GM19240 (cell line): ENCODE data around the gene MTOR.

Source experiments
- DNase-seq: peaks from one replicate; pipeline ENCODE4 v3.0.0; 2011; ENCODE audit warnings: low spot score; ENCODE audit not compliant: insufficient read length

The MTOR gene

DNA sequence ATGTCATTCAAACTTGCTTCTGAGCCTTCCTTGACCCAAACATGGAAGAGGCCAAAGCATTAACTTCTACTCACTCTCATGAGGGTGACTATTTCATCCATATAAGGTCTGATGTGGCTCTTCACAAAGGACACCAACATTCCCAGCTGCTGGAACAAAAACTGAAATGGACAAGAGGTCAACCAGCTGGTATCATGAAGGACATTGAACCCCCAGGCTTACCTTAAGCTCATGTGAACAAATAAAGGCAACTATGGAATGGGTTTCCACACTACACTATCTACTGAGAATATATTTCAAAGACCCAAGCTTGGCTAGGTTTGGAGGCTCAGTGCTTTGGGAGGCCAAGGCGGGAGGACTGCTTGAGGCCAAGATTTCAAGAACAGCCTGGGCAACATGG lies 46.3 kb downstream of the MTOR start:
- no peak for DNase-seq

DNA sequence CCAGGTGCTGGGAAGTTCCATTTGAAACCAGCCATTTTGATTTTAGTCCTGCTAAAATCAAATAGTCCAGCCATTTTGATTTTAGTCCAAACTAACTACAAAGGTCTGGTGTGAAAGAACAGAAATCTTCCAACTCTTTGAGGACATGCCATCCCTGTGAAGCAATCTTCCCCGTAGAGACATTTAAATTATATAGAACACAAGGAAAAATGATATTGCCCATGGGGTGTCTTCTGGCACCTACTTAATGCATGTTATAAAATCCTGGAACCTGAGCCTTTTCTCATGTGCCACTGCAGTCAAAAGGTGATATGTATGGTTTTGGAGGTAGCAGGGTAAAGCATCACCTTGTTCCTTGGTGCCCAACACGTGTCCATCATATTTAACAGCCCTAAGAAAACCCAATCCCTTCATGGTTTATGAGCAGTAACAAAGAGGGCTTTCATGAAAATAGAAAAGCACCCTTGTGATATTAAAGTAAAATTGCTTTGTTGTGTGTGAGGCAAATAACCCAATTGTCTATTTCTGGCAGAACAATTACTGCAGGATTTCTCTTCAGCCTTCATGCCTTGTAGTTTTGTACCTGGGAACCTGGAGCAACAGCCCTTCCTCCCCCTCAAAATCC lies 46.9 kb downstream of the MTOR start:
- DNase-seq, result no peak

DNA sequence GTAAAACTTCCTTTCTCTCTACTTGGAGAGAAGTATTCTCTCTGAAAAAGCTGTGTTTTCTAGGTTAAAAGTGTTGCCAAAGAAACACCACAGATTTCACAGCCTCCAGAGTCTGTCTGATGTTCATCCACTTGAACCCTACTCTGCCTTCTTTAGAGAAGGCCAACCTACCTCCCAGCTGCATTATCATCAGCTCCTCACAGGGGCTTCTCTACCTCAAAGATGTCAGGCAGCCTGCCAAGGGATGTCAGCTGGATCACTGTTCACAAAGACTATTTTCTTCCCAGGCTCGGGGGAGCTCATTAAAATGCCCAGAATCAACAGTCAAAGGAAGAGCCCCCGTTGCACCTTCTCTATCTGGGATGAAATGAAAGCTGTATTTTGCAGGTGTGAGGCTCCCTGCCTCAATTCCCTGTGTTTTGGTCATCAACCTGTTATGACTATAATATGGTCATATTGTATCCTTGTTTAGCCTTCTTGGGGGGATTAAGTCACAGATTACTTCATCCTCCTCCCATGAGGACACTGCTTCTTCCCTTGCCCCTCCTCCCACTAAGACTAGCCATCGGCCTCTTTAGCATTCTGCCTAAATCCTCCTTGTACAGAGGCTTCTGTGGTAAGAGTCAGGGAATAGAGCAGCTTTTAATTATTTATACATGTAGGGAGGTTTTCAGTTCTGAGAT lies 47.5 kb downstream of the MTOR start:
- no peak for DNase-seq

DNA sequence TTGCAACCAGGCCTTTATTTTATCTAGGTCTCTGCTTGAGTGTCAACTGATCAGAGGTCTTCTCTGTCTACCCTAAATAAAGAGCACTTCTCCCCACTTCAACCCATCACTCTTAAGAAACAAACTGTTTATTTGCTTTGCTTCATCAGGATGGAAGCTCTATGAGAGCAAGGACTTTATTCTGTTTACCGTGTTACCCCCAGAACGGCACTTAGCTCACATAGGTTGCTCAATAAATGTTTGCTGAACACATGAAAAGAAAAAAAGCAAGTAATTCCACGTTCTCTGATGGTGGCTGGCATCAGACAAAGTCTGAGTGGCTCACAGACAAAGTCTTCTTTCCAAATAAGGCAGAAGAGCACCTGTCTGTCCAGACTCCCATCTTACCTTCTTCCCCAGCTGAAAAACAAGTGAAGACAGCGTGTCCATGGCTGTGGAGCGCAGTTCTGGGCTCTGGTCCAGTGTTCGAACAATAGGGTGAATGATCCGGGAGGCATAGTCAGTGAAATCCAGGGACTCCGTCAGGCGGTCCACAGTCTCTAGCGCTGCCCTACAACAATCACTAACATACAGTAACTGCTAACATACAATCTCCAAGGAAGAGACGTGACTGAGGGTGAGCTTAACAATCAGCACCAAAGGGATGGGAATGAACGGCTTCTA lies 50.3 kb downstream of the MTOR start:
- no peak for DNase-seq

DNA sequence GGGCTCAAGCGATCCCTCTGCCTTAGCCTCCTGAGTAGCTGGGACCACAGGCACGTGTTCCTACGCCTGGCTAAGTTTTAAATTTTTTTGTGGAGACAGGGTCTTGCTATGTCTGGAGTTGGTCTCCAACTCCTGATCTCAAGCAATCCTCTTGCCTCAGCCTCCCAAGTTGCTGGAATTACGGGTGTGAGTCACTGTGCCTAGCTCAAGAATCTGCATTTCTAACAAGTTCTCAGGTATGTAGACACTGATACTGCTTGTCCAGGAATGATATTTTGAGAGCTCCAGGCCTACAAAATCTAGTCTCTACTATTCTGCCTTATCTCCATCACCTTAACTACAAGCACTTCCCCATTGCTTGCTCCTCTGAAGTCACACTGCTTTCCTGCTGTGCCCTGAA lies 50.9 kb downstream of the MTOR start:
- no peak for DNase-seq

DNA sequence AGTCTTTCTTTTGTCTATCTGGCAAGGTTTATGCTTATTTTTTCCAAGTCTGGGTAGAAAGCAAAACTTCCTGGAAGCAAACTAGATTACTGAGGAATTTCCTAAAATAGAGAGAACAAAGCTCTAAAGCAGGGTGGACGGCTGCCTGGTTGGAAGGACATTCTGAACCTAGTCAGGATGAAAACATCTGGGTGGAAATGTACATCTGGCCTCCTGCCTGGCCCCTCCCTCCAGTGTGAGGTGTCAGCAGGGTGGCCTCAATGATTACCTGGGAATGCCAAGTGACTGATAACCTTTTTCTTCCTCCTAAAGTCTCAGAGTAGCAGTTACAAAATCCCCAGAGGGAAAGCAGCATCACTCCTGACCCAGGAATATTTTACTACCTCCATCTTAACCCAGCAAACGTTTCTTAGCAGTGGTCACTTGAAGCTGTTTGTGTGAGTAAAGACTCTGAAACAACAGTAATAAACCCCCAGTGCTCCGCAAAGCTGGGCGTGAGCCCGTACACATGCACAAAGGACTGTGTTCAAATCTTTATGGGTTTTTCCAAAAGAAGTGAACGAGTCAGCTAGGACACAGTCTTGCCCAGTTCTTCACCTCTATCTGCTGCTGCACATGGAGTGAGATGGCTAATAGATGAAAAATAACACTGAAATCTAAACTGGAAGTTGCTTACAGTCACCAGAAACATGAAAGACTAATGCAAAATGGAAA lies 54.3 kb downstream of the MTOR start:
- DNase-seq, result no peak

DNA sequence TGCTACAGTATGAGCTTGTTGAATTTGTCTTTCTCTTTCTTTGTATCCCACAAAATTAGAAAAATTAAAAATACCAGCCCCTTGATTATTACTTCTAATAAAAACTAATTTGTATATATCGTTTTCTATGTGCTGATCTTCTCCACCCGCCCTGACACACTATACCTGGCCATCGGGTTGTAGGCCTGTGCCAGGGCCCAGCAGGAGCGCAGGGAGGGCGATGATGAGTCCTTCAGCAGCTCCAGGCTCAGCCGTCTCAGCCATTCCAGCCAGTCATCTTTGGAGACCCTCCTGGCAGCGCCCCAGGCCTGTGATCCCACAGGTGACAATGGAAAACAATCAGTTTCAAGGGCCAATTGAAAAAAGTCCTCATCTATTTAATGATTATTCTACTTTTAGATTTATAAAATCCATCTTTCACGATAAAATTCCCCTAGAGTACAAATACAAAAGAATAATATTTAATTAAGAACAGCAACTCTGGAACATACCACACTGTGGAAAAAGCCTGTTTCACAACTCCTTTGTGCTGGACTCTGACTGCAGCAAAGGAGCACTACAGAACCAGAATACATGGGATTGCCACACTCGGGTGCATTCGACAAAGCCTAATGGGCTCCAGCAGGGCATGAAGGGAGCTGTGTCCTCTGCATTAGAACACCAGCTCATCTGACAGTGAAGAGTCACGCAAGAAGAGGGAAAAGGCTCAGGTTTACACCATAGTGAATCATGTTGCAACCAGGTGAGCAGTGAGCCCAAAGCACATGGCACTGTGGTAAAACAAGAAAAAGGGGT lies 57.8 kb downstream of the MTOR start:
- no peak for DNase-seq

DNA sequence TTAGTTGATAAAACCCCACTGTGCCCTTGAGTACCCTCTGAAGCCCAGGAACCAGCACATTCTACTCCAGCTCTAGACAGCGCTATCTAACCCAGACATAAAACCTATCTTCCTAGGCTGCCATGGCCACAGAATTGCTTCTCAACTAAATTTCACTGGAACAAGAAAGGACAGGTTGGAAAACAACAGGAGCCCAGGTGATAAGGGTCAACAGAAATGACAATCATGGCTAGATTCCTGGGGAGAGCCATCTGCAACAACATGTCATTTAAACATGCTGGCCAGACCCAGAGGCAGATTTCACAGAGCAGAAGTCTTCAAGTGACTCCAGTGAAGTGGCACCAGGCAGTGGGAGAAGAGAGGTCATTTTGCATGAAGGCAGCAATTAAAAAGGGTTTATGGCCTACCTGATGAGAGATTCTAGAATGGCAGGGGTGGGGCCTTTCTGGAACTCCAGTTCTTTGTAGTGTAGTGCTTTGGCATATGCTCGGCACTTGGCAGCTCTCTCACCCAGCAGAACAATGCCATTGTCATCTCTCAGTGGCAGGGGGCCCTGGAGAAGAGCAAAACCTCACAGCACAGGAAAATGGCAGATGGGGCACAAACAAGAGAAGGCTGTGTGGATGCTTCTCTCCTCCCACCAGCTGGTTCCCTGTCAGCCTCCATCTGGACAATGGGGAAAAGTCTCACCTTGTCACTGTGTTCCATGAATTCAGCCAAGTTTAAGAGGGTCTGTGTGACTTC lies 63.3 kb downstream of the MTOR start:
- DNase-seq, result no peak

DNA sequence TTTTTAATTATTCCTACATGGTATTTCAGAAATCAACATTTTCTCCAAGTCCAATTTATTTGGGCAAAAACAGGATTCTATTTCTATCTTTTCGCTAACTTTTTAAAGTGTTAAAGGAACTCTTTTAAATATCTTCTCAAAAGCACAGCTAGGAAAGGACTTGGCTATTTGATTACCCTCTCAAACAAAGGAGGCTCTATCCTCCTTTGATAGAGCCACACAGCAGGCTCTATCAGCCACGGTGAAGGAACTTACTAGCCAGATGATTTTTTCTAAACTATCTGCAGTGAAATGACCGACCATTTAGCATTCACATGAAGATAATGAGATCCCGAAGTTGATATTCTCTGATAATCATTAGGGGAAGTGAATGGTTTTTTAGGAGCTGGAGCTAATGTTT lies 64.1 kb downstream of the MTOR start:
- DNase-seq, result no peak

DNA sequence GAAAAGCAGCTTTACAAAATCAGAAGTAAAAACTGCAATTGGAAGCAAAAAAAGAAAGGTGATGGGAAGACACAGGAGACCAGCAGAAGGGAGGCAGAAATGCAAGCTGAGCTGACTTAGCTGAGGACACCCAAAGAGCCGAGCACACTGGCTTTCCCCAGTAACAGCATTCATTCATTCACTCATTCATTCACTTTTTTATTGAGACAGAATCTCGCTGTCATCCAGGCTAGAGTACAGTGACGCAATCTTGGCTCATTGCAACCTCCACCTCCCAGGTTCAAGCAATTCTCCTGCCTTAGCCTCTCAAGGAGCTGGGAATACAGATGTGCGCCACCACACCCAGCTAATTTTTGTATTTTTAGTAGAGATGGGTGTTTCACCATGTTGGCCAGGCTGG lies 65.0 kb downstream of the MTOR start:
- no peak for DNase-seq

DNA sequence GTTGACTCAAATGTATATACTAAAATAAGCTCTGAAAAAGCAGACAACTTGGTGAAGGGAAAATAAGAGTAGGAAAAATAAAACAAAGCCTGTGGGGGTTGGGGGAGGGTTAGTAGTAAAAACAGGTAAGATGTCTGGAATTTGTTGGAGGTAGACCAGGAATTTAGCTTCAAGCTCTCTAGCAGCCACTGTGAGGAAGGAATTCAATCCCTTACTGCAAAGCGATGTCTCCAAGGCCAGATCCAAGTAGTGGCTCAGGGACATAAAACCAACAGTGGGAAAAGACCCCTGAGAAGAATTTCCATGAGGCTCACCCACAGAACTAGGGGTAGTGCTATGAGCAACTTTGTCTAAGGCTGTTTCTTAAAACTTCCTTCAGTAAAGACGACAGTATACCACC lies 65.4 kb downstream of the MTOR start:
- no peak for DNase-seq

DNA sequence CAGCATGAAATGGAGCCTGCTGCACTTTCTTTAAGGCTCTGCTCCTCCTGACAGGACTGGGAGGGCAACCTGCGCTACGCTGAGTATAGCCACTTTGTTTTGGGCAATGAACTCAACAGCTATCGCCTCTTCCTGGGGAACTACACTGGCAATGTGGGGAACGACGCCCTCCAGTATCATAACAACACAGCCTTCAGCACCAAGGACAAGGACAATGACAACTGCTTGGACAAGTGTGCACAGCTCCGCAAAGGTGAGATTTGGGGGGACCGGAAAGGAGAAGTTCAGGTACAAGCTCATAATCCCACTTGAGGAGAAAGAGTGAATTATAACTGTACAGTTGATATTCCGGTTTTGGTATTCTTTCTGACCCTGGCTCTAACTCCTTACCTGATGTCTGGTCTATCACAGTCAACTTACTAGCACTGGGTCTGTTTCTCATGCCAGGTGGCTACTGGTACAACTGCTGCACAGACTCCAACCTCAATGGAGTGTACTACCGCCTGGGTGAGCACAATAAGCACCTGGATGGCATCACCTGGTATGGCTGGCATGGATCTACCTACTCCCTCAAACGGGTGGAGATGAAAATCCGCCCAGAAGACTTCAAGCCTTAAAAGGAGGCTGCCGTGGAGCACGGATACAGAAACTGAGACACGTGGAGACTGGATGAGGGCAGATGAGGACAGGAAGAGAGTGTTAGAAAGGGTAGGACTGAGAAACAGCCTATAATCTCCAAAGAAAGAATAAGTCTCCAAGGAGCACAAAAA lies 67.8 kb downstream of the MTOR start:
- no peak for DNase-seq

DNA sequence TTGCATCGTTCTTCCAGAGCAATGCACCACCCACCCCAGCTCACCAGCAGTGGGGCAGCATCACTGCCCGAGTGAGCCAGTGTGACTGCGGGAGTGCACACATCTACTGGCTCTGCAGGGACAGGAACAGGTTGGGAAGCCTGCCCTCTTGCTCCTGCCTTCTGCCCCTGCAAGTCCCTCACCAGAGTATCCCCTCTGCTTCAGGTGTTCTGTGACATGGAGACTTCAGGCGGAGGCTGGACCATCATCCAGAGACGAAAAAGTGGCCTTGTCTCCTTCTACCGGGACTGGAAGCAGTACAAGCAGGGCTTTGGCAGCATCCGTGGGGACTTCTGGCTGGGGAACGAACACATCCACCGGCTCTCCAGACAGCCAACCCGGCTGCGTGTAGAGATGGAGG lies 69.0 kb downstream of the MTOR start:
- DNase-seq, result no peak

DNA sequence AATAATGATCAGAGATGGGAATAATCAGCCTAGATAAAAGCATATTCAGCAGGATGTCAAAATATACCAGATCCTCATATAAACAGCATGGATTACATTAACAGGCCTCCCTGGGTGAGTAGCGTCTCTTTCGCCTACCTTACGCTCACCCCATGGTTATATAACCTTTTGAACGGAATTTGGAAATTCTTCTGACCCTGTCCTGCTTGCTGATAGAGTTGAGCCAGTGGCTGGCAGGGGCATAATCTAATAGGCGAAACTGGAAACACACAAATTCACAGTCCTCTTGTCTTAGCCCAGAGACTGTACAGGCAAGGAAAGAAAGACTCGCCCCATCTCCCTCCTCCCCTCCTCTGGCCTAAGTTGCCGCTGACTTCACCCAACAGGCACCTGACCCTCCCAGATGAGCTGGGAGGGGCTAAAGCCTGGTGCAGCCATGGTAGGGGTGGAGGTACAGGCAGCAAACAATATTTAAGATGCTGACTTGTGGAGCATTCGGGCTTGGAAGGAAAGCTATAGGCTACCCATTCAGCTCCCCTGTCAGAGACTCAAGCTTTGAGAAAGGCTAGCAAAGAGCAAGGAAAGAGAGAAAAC lies 73.4 kb downstream of the MTOR start, which contains the start of gene ANGPTL7:
Gene ANGPTL7 (plus strand): TSS at position 498 of the 594 bp plus-strand sequence. CDS start 225 bp downstream, outside the sequence.
- no peak for DNase-seq

DNA sequence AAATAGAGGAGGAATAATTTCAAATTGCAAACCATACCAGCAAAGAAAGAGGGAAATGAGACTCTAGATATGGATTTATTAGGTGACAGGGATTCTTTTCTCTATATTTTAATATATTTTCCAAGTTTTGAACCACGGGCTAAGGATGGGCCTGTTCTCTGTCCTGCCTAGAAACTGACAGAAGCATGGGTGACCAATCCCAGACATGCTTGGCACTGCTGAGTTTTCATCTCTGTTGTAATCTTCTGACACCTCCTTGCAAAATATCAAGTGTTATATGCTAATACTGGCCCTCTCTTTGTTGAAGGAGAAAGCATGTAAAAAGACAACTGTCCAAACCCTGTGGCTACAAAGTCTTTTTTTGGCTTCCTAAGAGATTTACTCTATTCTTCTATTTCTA lies 74.0 kb downstream of the MTOR start:
- no peak for DNase-seq

DNA sequence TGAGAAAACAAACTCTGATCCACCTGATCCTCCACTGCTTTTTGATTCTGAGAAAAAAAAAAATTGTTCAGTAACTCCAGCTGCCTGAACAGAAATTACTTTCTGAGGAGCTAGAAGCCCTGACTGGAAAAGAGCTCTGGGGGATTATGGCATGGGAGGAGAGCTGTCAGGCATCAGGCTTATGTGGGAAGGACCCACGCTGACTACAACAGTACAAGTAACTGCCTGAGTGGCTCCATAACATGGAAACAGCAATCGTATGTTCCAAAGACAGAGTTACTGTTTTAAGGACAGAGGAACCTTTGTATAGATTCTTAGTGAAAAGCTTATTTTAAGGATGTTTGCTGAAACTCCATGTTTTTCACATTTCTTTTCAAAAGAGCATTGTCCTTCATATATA lies 74.4 kb downstream of the MTOR start:
- no peak for DNase-seq

DNA sequence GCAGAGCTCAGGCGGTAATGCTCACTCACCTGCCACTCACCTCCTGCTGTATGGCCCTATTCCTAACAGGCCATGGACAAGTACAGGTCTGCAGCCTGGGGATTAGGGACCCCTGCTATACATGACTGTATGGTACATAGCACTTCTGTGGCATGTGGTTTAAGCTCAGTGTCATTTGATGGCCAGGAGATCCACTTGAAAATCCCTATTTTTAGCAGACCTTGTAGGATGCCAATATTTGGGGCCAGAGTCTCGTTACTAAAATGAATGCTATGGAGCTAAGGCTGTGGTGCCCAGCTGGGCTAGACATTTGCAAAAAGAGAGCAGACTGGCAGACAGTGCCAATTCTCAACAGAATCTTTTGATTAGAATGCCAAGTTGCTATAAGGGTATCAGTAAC lies 74.9 kb downstream of the MTOR start:
- no peak for DNase-seq

DNA sequence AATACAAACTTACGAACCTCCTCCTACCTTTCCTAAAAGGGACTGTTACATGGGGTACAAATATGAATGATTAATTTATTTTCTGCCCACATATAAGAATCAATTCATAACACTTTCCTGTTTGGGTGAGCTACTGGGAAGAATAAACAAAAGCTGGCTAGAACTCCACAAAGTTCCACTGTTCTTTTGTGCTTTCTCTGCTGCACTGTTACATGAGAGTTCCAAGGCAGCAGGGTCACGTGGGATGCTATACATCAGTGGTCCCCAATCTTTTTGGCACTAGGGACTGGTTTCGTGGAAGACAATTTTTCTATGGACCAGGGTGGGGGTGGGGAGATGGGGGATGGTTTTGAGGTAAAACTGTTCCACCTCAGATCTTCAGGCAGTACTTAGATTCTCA lies 75.4 kb downstream of the MTOR start:
- no peak for DNase-seq

DNA sequence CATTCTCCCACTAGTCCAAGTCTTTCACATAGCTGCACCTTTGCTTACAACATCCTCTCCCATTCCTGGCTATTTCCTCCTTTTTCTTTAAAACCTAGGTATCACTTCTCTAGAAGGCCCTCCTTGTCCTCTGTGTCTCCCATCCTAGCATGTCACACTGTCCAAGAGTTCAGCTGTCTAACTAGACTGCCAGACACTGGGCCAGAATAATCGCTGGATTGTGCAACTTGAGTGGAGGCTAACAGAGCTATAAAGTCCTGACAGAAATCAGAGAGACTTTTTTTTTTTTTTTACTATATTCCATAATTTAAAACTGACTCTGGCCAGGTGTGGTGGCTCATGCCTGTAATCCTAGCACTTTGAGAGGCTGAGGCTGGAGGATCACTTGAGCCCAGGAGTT lies 77.4 kb downstream of the MTOR start:
- no peak for DNase-seq

DNA sequence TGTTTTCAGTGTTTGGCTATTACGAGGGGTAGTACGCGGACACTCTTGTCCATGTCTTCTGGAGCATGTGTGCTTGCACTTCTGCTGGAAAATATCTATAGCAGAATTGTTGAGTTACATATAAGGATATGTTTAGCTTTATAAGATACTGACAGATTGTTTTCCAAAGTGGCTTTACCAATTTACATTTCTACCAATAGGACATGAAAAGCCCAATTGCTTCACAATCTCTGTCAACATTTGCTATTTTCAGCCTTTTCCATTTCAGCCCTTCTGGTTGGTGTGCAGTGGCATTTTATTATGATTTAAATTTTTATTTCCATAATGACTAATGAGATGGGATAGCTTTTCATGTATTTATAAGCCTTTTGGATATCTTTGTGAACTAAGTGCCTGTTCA lies 79.5 kb downstream of the MTOR start:
- no peak for DNase-seq
